Measurements from ENCODE around the gene ADGB.
"Not testable (repeated sequence)": the region's sequence is repeated elsewhere in the genome, so short reads cannot be mapped to it uniquely, and the experiment has no call there.

GRCh38 chr6:146815511-146816462 is 217.0 kb downstream of the ADGB start:
- TF ChIP-seq, protein P1, sequence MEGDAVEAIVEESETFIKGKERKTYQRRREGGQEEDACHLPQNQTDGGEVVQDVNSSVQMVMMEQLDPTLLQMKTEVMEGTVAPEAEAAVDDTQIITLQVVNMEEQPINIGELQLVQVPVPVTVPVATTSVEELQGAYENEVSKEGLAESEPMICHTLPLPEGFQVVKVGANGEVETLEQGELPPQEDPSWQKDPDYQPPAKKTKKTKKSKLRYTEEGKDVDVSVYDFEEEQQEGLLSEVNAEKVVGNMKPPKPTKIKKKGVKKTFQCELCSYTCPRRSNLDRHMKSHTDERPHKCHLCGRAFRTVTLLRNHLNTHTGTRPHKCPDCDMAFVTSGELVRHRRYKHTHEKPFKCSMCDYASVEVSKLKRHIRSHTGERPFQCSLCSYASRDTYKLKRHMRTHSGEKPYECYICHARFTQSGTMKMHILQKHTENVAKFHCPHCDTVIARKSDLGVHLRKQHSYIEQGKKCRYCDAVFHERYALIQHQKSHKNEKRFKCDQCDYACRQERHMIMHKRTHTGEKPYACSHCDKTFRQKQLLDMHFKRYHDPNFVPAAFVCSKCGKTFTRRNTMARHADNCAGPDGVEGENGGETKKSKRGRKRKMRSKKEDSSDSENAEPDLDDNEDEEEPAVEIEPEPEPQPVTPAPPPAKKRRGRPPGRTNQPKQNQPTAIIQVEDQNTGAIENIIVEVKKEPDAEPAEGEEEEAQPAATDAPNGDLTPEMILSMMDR (IDR thresholded peaks at IDR 0.05): not testable (repeated sequence)
- TF ChIP-seq POLR2A (IDR thresholded peaks at IDR 0.05; ENCODE audit: low read length); ZC3H11A (IDR thresholded peaks at IDR 0.05): not testable (repeated sequence)

Data from A549 (cell line).